HS-27A (cell line): Measurements from ENCODE around the gene BPIFB6.
"Not testable (repeated sequence)": the region's sequence is repeated elsewhere in the genome, so short reads cannot be mapped to it uniquely, and the experiment has no call there.

Source experiments
- DNase-seq: peaks from one replicate; pipeline ENCODE4 v3.0.0-alpha.2; 2012; ENCODE audit warnings: low read depth, missing footprints

BPIFB6 gene

GRCh38 chr20:33030569-33030968, 879 bp upstream of the BPIFB6 start:
- DNase-seq: no peak

- no peak for DNase-seq
Observed at GRCh38 chr20:33032555-33032954, 1.1 kb downstream of the BPIFB6 start.

GRCh38 chr20:33033381-33033780, 1.9 kb downstream of the BPIFB6 start:
- DNase-seq: no peak

GRCh38 chr20:33034115-33034514, 2.7 kb downstream of the BPIFB6 start:
- no peak for DNase-seq

GRCh38 chr20:33034901-33035492, 3.5 kb downstream of the BPIFB6 start:
- no peak for DNase-seq

GRCh38 chr20:33037456-33037855, 6.0 kb downstream of the BPIFB6 start:
- DNase-seq: no peak

- DNase-seq: no peak
Observed at GRCh38 chr20:33038243-33038642, 6.8 kb downstream of the BPIFB6 start.

- no peak for DNase-seq
Observed at GRCh38 chr20:33042430-33042829, 11.0 kb downstream of the BPIFB6 start.

GRCh38 chr20:33042983-33043730, 11.7 kb downstream of the BPIFB6 start:
- no peak for DNase-seq

GRCh38 chr20:33043731-33044181, 12.3 kb downstream of the BPIFB6 start:
- DNase-seq: no peak

GRCh38 chr20:33045129-33045721, 13.8 kb downstream of the BPIFB6 start:
- DNase-seq: not testable (repeated sequence)

- no peak for DNase-seq
Observed at GRCh38 chr20:33046412-33046811, 15.0 kb downstream of the BPIFB6 start.

GRCh38 chr20:33051333-33051732, 19.9 kb downstream of the BPIFB6 start:
- DNase-seq: no peak

GRCh38 chr20:33053291-33054106, 22.1 kb downstream of the BPIFB6 start, which contains the start of gene BPIFB3:
BPIFB3 (plus strand) TSS chr20:33053903; CDS start chr20:33055436, 1,533 bp downstream.
- no peak for DNase-seq

GRCh38 chr20:33054381-33054780, 22.9 kb downstream of the BPIFB6 start:
- no peak for DNase-seq

GRCh38 chr20:33054791-33055190, 23.3 kb downstream of the BPIFB6 start:
- no peak for DNase-seq

GRCh38 chr20:33059136-33059535, 27.7 kb downstream of the BPIFB6 start:
- DNase-seq: no peak

- no peak for DNase-seq
Observed at GRCh38 chr20:33059741-33060390, 28.4 kb downstream of the BPIFB6 start.

- no peak for DNase-seq
Observed at GRCh38 chr20:33061658-33062028, 30.2 kb downstream of the BPIFB6 start.

GRCh38 chr20:33062105-33062824, 30.8 kb downstream of the BPIFB6 start:
- no peak for DNase-seq

- no peak for DNase-seq
Observed at GRCh38 chr20:33062825-33063149, 31.3 kb downstream of the BPIFB6 start.
